Stimulated activated CD8-positive, alpha-beta memory T cell treated with anti-CD3 and anti-CD28 coated beads, Interleukin-7, amount 100 ng/mL, for 48 hours (primary cell): ENCODE results near the gene DBN1.
A peak's percentile ranks its signal among the peaks of the same experiment; 100 is the strongest.

Experiments
- DNase-seq, 2 donors: peaks; one replicate each; pipeline ENCODE4 v3.0.0-alpha.2; 2020; ENCODE audit warnings: low read depth in 1 of 2; ENCODE audit errors: extremely low read depth in 1 of 2

DBN1 gene

GRCh38 chr5:177473443-177474001 lies at the start of gene DBN1:
DBN1 (minus strand) TSS chr5:177473634; CDS start chr5:177473521, 113 bp downstream.
- no peak for DNase-seq

- DNase-seq: no peak
Measured at GRCh38 chr5:177520916-177521513, 47.6 kb upstream of the DBN1 start.

GRCh38 chr5:177520271-177520670 lies 46.8 kb upstream of the DBN1 start:
- no peak for DNase-seq

GRCh38 chr5:177519463-177520235 lies 46.2 kb upstream of the DBN1 start:
- no peak for DNase-seq

- DNase-seq: peak; percentile 92 to 93
Measured at GRCh38 chr5:177516601-177517568, 43.5 kb upstream of the DBN1 start, which contains the start of gene DDX41. DDX41 (minus strand) TSS chr5:177516961; CDS start chr5:177516945, 16 bp downstream.

- no peak for DNase-seq
Measured at GRCh38 chr5:177515580-177515979, 42.1 kb upstream of the DBN1 start.

GRCh38 chr5:177514541-177514940 lies 41.1 kb upstream of the DBN1 start:
- DNase-seq: no peak

GRCh38 chr5:177513500-177513899 lies 40.1 kb upstream of the DBN1 start:
- no peak for DNase-seq

GRCh38 chr5:177512736-177513380 lies 39.4 kb upstream of the DBN1 start:
- no peak for DNase-seq

GRCh38 chr5:177511796-177512675 lies 38.6 kb upstream of the DBN1 start:
- no peak for DNase-seq

GRCh38 chr5:177511181-177511580 lies 37.7 kb upstream of the DBN1 start:
- no peak for DNase-seq

GRCh38 chr5:177510567-177511053 lies 37.2 kb upstream of the DBN1 start:
- no peak for DNase-seq

- no peak for DNase-seq
Measured at GRCh38 chr5:177509991-177510566, 36.6 kb upstream of the DBN1 start.

- DNase-seq: no peak
Measured at GRCh38 chr5:177509381-177509951, 36.0 kb upstream of the DBN1 start, which contains the start of gene DOK3. DOK3 (minus strand) TSS chr5:177509826; CDS start chr5:177509540, 286 bp downstream.

GRCh38 chr5:177508837-177509236 lies 35.4 kb upstream of the DBN1 start:
- DNase-seq: no peak

- no peak for DNase-seq
Measured at GRCh38 chr5:177508221-177508611, 34.8 kb upstream of the DBN1 start.

GRCh38 chr5:177507596-177508220 lies 34.3 kb upstream of the DBN1 start:
- DNase-seq: no peak

- no peak for DNase-seq
Measured at GRCh38 chr5:177507165-177507564, 33.7 kb upstream of the DBN1 start.
